ENCODE measurements around the gene REXO2.
A peak's percentile ranks its signal among the peaks of the same experiment; 100 is the strongest.

REXO2 gene

GRCh38 chr11:114439229-114440120 lies at the start of gene REXO2:
REXO2 (plus strand) TSS chr11:114439467; CDS start chr11:114439529, 62 bp downstream.
- peak; percentile 59 to 97 (median 92) for DNase-seq

GRCh38 chr11:114392735-114393667 lies 46.3 kb upstream of the REXO2 start:
- no peak for DNase-seq

- DNase-seq: no peak
Measured at GRCh38 chr11:114395736-114396135, 43.5 kb upstream of the REXO2 start.

GRCh38 chr11:114396916-114397315 lies 42.4 kb upstream of the REXO2 start:
- no peak for DNase-seq

- no peak for DNase-seq
Measured at GRCh38 chr11:114397349-114397982, 41.8 kb upstream of the REXO2 start.

- DNase-seq: no peak
Measured at GRCh38 chr11:114398303-114398920, 40.9 kb upstream of the REXO2 start.

- peak in 4 of 56 donors; percentile 38 to 78 (median 58) for DNase-seq
Measured at GRCh38 chr11:114399490-114400215, 39.6 kb upstream of the REXO2 start.

- peak; percentile 65 to 98 (median 90) for DNase-seq
Measured at GRCh38 chr11:114400216-114400914, 38.9 kb upstream of the REXO2 start, which contains the start of the genes C11orf71 and RBM7. C11orf71 (minus strand) TSS chr11:114400511; CDS start chr11:114400331, 180 bp downstream. RBM7 (plus strand) TSS chr11:114400666; CDS start chr11:114400672, 6 bp downstream.

GRCh38 chr11:114400915-114401223 lies 38.4 kb upstream of the REXO2 start:
- DNase-seq: peak in 1 of 56 donors; percentile 23

GRCh38 chr11:114401311-114401710 lies 38.0 kb upstream of the REXO2 start:
- DNase-seq: no peak

- DNase-seq: no peak
Measured at GRCh38 chr11:114412946-114413345, 26.3 kb upstream of the REXO2 start.

GRCh38 chr11:114413958-114414357 lies 25.3 kb upstream of the REXO2 start:
- DNase-seq: no peak

GRCh38 chr11:114416441-114416961 lies 22.8 kb upstream of the REXO2 start:
- no peak for DNase-seq

- no peak for DNase-seq
Measured at GRCh38 chr11:114426280-114426679, 13.0 kb upstream of the REXO2 start.

GRCh38 chr11:114430290-114430689 lies 9.0 kb upstream of the REXO2 start:
- no peak for DNase-seq

- no peak for DNase-seq
Measured at GRCh38 chr11:114432893-114433292, 6.4 kb upstream of the REXO2 start.

- no peak for DNase-seq
Measured at GRCh38 chr11:114433376-114433775, 5.9 kb upstream of the REXO2 start.

- DNase-seq: no peak
Measured at GRCh38 chr11:114438303-114438702, 964 bp upstream of the REXO2 start.
